Mucosa of rectum (tissue), 2 donors: ENCODE data around the gene MST1.

ENCODE experiments used
- H3K27ac ChIP-seq, 2 donors: one replicate each; pipeline ENCODE4 v1.7.0; 2013; ENCODE audit warnings: inconsistent platforms in 2 of 2, low read depth in 2 of 2, low read length in 2 of 2
- H3K27me3 ChIP-seq, 2 donors: one replicate each; pipeline ENCODE4 v1.7.0; 2013; ENCODE audit warnings: low read length in 2 of 2; ENCODE audit not compliant: control insufficient read depth in 2 of 2, insufficient read depth in 2 of 2
- H3K36me3 ChIP-seq, 2 donors: one replicate each; pipeline ENCODE4 v1.7.0; 2013; ENCODE audit warnings: low read length in 2 of 2; ENCODE audit not compliant: control insufficient read depth in 2 of 2, insufficient read depth in 2 of 2
- H3K4me1 ChIP-seq, 2 donors: one replicate each; pipeline ENCODE4 v1.7.0; 2013; ENCODE audit warnings: low read length in 2 of 2, mild to moderate bottlenecking in 1 of 2; ENCODE audit not compliant: control insufficient read depth in 2 of 2, insufficient read depth in 2 of 2
- H3K4me3 ChIP-seq, 2 donors: one replicate each; pipeline ENCODE4 v1.7.0; 2013; ENCODE audit warnings: low read length in 2 of 2
- H3K9ac ChIP-seq, 2 donors: one replicate each; pipeline ENCODE4 v1.7.0; 2013; ENCODE audit warnings: low read length in 2 of 2, low read depth in 1 of 2, mild to moderate bottlenecking in 1 of 2
- H3K9me3 ChIP-seq, 2 donors: one replicate each; pipeline ENCODE4 v1.7.0; 2013; ENCODE audit warnings: low read length in 2 of 2; ENCODE audit not compliant: control insufficient read depth in 2 of 2
- donor health status: healthy.
- donor health status: Normal muscosa, but diverticular disease.

MST1 gene

GRCh38 chr3:49724586-49724985 is 35.3 kb upstream of the MST1 start:
- Histone ChIP-seq H3K9ac (peak overlapping the region; percentile 80 to 81), H3K27ac (peak overlapping the region; percentile 89 to 99), H3K36me3 (peaks cover 28 to 49% of the 10 kb centered on the region in 2 donors), H3K4me3 (peak overlapping the region; percentile 62 to 79), H3K27me3 (no peaks in the 10 kb centered on the region), H3K9me3 (no peaks in the 10 kb centered on the region), H3K4me1 (peaks cover 23 to 32% of the 10 kb centered on the region in 2 donors)

GRCh38 chr3:49723628-49724551 is 34.6 kb upstream of the MST1 start, which contains the start of gene GMPPB:
GMPPB (minus strand) TSS chr3:49723951; CDS start chr3:49723726, 225 bp downstream.
- H3K36me3 ChIP-seq: peaks cover 28 to 48% of the 10 kb centered on the region in 2 donors
- H3K9me3 ChIP-seq: no peaks in the 10 kb centered on the region
- H3K9ac ChIP-seq: peak within 1 kb of the TSS; percentile 99 to 100
- H3K27me3 ChIP-seq: no peaks in the 10 kb centered on the region
- H3K27ac ChIP-seq: peak within 1 kb of the TSS; percentile 98 to 99
- peak within 1 kb of the TSS; percentile 91 to 98 for H3K4me3 ChIP-seq
- peaks cover 29 to 37% of the 10 kb centered on the region in 2 donors for H3K4me1 ChIP-seq

- Histone ChIP-seq H3K4me1 (peaks cover 35 to 42% of the 10 kb centered on the region in 2 donors), H3K27me3 (no peaks in the 10 kb centered on the region), H3K27ac (peak overlapping the region; percentile 98 to 99), H3K9me3 (no peaks in the 10 kb centered on the region), H3K4me3 (peak overlapping the region; percentile 91 to 98), H3K9ac (peak overlapping the region; percentile 99 to 100), H3K36me3 (peaks cover 28 to 47% of the 10 kb centered on the region in 2 donors)
Observed at GRCh38 chr3:49723296-49723627, 34.0 kb upstream of the MST1 start.

DNA sequence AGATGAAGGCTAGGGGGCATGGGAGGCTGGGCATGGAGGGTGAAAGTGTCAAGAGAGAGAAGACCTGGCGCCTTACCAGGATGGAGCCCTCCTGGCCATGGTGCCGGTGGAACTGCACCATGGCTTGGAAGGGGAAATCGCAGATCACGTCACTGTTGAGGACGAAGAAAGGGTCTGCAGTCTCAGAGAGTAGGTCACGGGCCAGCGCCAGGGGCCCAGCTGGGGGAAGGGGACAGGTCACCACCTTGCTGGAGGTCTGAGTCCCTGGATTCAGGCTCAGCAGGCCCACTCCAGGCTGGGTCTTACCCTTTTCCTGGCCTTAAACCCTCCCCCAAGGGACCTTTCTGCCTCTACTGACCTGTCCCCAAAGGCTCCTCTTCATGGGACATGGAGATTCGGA is 33.6 kb upstream of the MST1 start:
- peak overlapping the region; percentile 98 to 99 for H3K27ac ChIP-seq
- H3K4me1 ChIP-seq: peaks cover 36 to 42% of the 10 kb centered on the region in 2 donors
- H3K9me3 ChIP-seq: no peaks in the 10 kb centered on the region
- H3K36me3 ChIP-seq: peaks cover 26 to 44% of the 10 kb centered on the region in 2 donors
- peak overlapping the region; percentile 99 to 100 for H3K9ac ChIP-seq
- peak overlapping the region; percentile 91 to 98 for H3K4me3 ChIP-seq
- no peaks in the 10 kb centered on the region for H3K27me3 ChIP-seq

DNA sequence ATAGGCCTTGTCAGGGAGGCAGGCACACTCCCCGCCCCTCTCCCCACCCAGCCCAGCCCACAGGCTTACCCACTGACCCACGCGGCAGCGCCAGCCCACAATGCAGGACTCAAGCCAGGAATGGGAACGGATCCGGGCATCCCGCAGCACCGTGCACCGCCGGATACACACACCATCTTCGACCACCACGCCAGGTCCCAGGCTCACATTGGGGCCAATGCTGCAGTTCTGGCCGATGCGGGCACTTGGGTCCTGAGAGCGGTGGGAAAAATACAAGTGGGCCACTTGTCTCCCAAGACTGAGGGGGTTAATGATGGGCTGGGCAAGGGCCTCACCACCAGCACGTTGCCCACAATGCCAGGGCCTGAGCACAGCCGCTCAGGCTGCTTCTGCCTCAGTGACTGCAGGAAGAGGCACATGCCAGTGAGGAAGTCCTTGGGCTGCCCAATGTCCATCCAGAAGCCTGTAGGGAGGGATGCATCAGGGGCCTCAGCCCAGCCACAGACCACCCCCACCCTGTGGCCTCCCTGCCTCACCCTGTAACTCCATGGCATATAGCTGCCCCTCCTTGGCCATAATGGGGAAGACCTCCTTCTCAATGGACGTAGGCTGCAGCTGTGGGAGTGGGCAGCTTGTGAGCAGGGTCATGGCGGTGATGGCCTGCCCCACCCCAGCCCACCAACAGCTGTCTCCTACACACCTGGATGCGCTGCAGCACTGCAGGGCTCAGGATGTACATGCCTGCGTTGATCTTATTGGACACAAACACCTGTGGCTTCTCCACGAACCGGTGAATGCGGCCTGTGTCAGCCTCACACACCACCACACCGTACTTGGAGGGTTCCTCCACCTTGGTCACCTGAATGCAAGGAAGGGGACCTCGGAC is 32.9 kb upstream of the MST1 start:
- Histone ChIP-seq H3K4me1 (peaks cover 36 to 42% of the 10 kb centered on the region in 2 donors), H3K9me3 (no peaks in the 10 kb centered on the region), H3K36me3 (peaks cover 22 to 36% of the 10 kb centered on the region in 2 donors), H3K27ac (peak overlapping the region; percentile 98 to 99), H3K9ac (peak overlapping the region; percentile 99 to 100), H3K27me3 (no peaks in the 10 kb centered on the region), H3K4me3 (peak overlapping the region; percentile 91 to 98)

- H3K27me3 ChIP-seq: no peaks in the 10 kb centered on the region
- no peak overlapping the region for H3K9ac ChIP-seq
- H3K27ac ChIP-seq: no peak overlapping the region
- peaks cover 20 to 31% of the 10 kb centered on the region in 2 donors for H3K36me3 ChIP-seq
- no peak overlapping the region for H3K4me3 ChIP-seq
- H3K4me1 ChIP-seq: peaks cover 36 to 42% of the 10 kb centered on the region in 2 donors
- H3K9me3 ChIP-seq: no peaks in the 10 kb centered on the region
Observed at GRCh38 chr3:49721596-49721895, 32.3 kb upstream of the MST1 start.

- Histone ChIP-seq H3K4me3 (no peak overlapping the region), H3K27me3 (no peaks in the 10 kb centered on the region), H3K36me3 (peaks cover 20 to 30% of the 10 kb centered on the region in 2 donors), H3K9me3 (no peaks in the 10 kb centered on the region), H3K9ac (no peak overlapping the region), H3K27ac (no peak overlapping the region), H3K4me1 (peaks cover 36 to 38% of the 10 kb centered on the region in 2 donors)
Observed at GRCh38 chr3:49720855-49721595, 31.8 kb upstream of the MST1 start.

- no peaks in the 10 kb centered on the region for H3K9me3 ChIP-seq
- H3K4me3 ChIP-seq: peak within 1 kb of the TSS; percentile 87 to 89
- peaks cover 27% of the 10 kb centered on the region in 2 donors for H3K4me1 ChIP-seq
- peaks cover 23 to 25% of the 10 kb centered on the region in 2 donors for H3K36me3 ChIP-seq
- no peaks in the 10 kb centered on the region for H3K27me3 ChIP-seq
- H3K27ac ChIP-seq: peak within 1 kb of the TSS; percentile 37 to 65
- H3K9ac ChIP-seq: peak within 1 kb of the TSS; percentile 56 to 63
Observed at GRCh38 chr3:49719214-49719884, 30.1 kb upstream of the MST1 start, which contains the start of gene AMIGO3. AMIGO3 (minus strand) TSS chr3:49719684; CDS start chr3:49719465, 219 bp downstream.

GRCh38 chr3:49718858-49719213 is 29.6 kb upstream of the MST1 start:
- H3K27ac ChIP-seq: peak overlapping the region in 1 of 2 donors; percentile 65
- H3K9me3 ChIP-seq: no peaks in the 10 kb centered on the region
- peak overlapping the region; percentile 87 to 89 for H3K4me3 ChIP-seq
- no peaks in the 10 kb centered on the region for H3K27me3 ChIP-seq
- H3K9ac ChIP-seq: peak overlapping the region; percentile 56 to 63
- H3K36me3 ChIP-seq: peaks cover 23 to 25% of the 10 kb centered on the region in 2 donors
- H3K4me1 ChIP-seq: peaks cover 25 to 27% of the 10 kb centered on the region in 2 donors
